A549 (cell line): ENCODE measurements around the gene DIP2C.
"Not testable (repeated sequence)": the region's sequence is repeated elsewhere in the genome, so short reads cannot be mapped to it uniquely, and the experiment has no call there.

Source experiments
- CTCF ChIP-seq: fragments of >200 bp; sonication (Bioruptor Twin); formaldehyde crosslinking; IDR thresholded peaks from 3 replicates; pipeline ENCODE4 v1.5.1; 2016
- KDM1A ChIP-seq: fragments of 200-600 bp; sonication (generic); IDR thresholded peaks from 2 replicates; pipeline ENCODE4 v1.6.1; 2016; ENCODE audit warnings: low read depth, mild to moderate bottlenecking
- POLR2A ChIP-seq: IDR thresholded peaks from 2 replicates; pipeline ENCODE4 v1.6.1; 2012; ENCODE audit warnings: mild to moderate bottlenecking, low read length

- TF ChIP-seq CTCF, POLR2A, KDM1A: not testable (repeated sequence)
Measured at GRCh38 chr10:265074-265440, 424.4 kb downstream of the DIP2C start.
